Rectal smooth muscle tissue (tissue), 1 donor: ENCODE measurements around the gene MTCL1.

ENCODE experiments used
- H3K27ac ChIP-seq: one replicate; pipeline ENCODE4 v1.7.0; 2013; ENCODE audit warnings: low read depth, low read length, inconsistent platforms
- H3K27me3 ChIP-seq: one replicate; pipeline ENCODE4 v1.7.0; 2013; ENCODE audit warnings: low read length; ENCODE audit not compliant: control insufficient read depth, insufficient read depth
- H3K36me3 ChIP-seq: one replicate; pipeline ENCODE4 v1.7.0; 2013; ENCODE audit warnings: low read length; ENCODE audit not compliant: control insufficient read depth, insufficient read depth
- H3K4me1 ChIP-seq: one replicate; pipeline ENCODE4 v1.7.0; 2013; ENCODE audit warnings: low read length; ENCODE audit not compliant: control insufficient read depth, insufficient read depth
- H3K4me3 ChIP-seq: one replicate; pipeline ENCODE4 v1.7.0; 2013; ENCODE audit warnings: low read length
- H3K9ac ChIP-seq: one replicate; pipeline ENCODE4 v1.7.0; 2013; ENCODE audit warnings: low read length

Gene MTCL1

GRCh38 chr18:8669571-8669970, 35.8 kb upstream of the MTCL1 start:
- H3K27me3 ChIP-seq, result no peaks in the 10 kb centered on the region
- no peak overlapping the region for H3K27ac ChIP-seq
- H3K9ac ChIP-seq, result no peak overlapping the region

GRCh38 chr18:8673256-8674209, 31.8 kb upstream of the MTCL1 start:
- Histone ChIP-seq H3K27ac (no peak overlapping the region), H3K27me3 (no peaks in the 10 kb centered on the region), H3K36me3 (no peaks in the 10 kb centered on the region), H3K9ac (no peak overlapping the region), H3K4me3 (no peak overlapping the region), H3K4me1 (no peaks in the 10 kb centered on the region)

More at GRCh38 chr18:8669571-8669970, 35.8 kb upstream of the MTCL1 start:
- Histone ChIP-seq H3K4me3 (no peak overlapping the region), H3K36me3 (no peaks in the 10 kb centered on the region), H3K4me1 (no peaks in the 10 kb centered on the region)

- Histone ChIP-seq H3K27me3 (no peaks in the 10 kb centered on the region), H3K4me1 (no peaks in the 10 kb centered on the region), H3K4me3 (no peak overlapping the region), H3K36me3 (no peaks in the 10 kb centered on the region), H3K27ac (no peak overlapping the region), H3K9ac (no peak overlapping the region)
Observed at GRCh38 chr18:8675057-8675456, 30.3 kb upstream of the MTCL1 start.

DNA sequence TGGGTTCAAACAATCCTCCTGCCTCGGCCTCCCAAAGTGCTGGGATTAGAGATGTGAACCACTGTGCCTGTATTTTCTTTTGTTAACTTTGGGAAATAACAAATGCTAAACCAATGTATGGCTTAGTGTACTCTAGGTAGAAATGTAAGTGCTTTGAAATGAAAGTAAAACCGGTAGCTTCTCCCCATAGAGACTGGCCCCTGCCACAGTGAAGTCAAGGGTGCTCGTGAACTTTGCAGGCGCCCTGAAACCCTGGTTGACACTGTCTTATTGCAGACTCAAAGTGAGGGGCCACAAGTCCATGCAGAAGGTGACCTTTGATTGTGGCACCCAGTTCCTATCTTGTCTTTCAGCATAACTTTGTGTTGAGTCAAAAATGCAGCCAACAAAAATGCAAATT, 24.2 kb upstream of the MTCL1 start:
- Histone ChIP-seq H3K36me3 (no peaks in the 10 kb centered on the region), H3K4me1 (no peaks in the 10 kb centered on the region), H3K4me3 (no peak overlapping the region), H3K27ac (no peak overlapping the region), H3K27me3 (no peaks in the 10 kb centered on the region), H3K9ac (no peak overlapping the region)

- no peak overlapping the region for H3K9ac ChIP-seq
- H3K4me1 ChIP-seq, result no peaks in the 10 kb centered on the region
- no peak overlapping the region for H3K4me3 ChIP-seq
- no peaks in the 10 kb centered on the region for H3K27me3 ChIP-seq
- no peaks in the 10 kb centered on the region for H3K36me3 ChIP-seq
- no peak overlapping the region for H3K27ac ChIP-seq
Observed at GRCh38 chr18:8684577-8684976, 20.8 kb upstream of the MTCL1 start.

DNA sequence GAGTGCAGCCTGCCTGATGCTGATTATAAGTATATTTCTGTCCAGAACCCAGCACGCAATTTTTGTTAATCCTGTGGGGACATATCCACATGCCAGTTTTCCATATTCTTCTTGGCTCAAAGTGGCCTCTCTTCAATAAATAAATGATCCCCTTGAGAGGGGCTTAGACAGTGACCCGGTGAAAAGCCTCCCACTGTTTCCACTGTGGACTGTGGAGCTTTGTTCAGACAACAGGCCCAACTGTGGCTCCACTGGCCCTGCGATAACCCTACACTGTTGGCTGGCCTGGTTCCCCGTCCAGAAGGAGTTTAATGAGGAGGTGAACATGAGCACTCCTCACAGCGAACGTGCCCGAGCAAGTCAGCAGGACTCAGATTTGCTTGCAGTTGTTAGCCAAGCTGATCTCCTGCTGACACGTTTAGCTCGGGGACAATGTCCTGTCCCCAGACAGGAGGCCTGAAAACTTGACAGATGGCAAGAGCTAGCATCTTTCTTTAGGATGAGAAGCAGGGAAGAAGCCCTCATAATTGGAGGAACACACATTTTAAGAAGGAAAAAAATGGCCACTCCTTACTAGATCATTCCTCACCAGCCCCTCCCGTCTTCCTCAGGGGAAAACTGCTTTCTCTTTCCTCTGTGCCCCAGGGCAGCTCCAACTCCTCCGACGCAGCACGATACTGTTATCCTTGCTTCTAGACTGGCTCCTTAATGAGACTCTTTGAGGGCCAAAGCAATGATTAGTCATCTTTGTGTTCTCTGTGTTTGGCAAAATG, 20.0 kb upstream of the MTCL1 start:
- Histone ChIP-seq H3K27ac (no peak overlapping the region), H3K27me3 (no peaks in the 10 kb centered on the region), H3K9ac (no peak overlapping the region), H3K36me3 (no peaks in the 10 kb centered on the region), H3K4me1 (no peaks in the 10 kb centered on the region), H3K4me3 (no peak overlapping the region)

- no peaks in the 10 kb centered on the region for H3K4me1 ChIP-seq
- no peak overlapping the region for H3K27ac ChIP-seq
- H3K4me3 ChIP-seq, result no peak overlapping the region
- H3K27me3 ChIP-seq, result no peaks in the 10 kb centered on the region
- H3K9ac ChIP-seq, result no peak overlapping the region
- H3K36me3 ChIP-seq, result no peaks in the 10 kb centered on the region
Observed at GRCh38 chr18:8685914-8686216, 19.5 kb upstream of the MTCL1 start.

GRCh38 chr18:8686611-8687010, 18.7 kb upstream of the MTCL1 start:
- no peak overlapping the region for H3K4me3 ChIP-seq
- no peak overlapping the region for H3K27ac ChIP-seq

GRCh38 chr18:8688216-8688800, 17.0 kb upstream of the MTCL1 start:
- H3K4me1 ChIP-seq, result no peaks in the 10 kb centered on the region
- H3K27ac ChIP-seq, result no peak overlapping the region
- no peak overlapping the region for H3K4me3 ChIP-seq
- H3K27me3 ChIP-seq, result no peaks in the 10 kb centered on the region
- no peak overlapping the region for H3K9ac ChIP-seq
- no peaks in the 10 kb centered on the region for H3K36me3 ChIP-seq

More at GRCh38 chr18:8686611-8687010, 18.7 kb upstream of the MTCL1 start:
- H3K36me3 ChIP-seq, result no peaks in the 10 kb centered on the region
- no peak overlapping the region for H3K9ac ChIP-seq
- H3K27me3 ChIP-seq, result no peaks in the 10 kb centered on the region
- no peaks in the 10 kb centered on the region for H3K4me1 ChIP-seq

DNA sequence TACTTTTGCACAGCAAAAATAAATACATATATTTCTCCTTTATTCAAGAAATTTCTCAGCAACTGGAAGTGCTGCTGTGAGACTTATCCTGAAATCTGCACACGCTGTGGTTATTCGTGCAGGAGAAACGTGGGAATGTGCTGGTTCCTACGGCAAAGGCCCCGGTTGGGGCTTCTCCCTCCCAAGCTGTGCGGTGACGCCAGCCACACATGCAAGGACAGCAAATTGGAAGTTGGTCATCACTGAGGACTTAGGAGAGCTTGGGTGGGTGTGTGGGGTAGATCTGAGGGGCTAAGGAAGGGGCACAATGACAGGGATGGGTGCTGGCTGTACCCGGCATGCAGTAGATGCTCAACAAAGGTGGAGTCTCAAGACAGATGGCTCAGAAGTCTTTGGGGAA, 16.5 kb upstream of the MTCL1 start:
- Histone ChIP-seq H3K4me1 (no peaks in the 10 kb centered on the region), H3K27ac (no peak overlapping the region), H3K9ac (no peak overlapping the region), H3K4me3 (no peak overlapping the region), H3K36me3 (no peaks in the 10 kb centered on the region), H3K27me3 (no peaks in the 10 kb centered on the region)

GRCh38 chr18:8689517-8689916, 15.8 kb upstream of the MTCL1 start:
- Histone ChIP-seq H3K36me3 (no peaks in the 10 kb centered on the region), H3K4me1 (no peaks in the 10 kb centered on the region), H3K4me3 (no peak overlapping the region), H3K27me3 (no peaks in the 10 kb centered on the region), H3K9ac (no peak overlapping the region), H3K27ac (no peak overlapping the region)

- H3K9ac ChIP-seq, result no peak overlapping the region
Observed at GRCh38 chr18:8694891-8695290, 10.5 kb upstream of the MTCL1 start.

More at GRCh38 chr18:8694891-8695290, 10.5 kb upstream of the MTCL1 start:
- Histone ChIP-seq H3K4me1 (no peaks in the 10 kb centered on the region), H3K27me3 (no peaks in the 10 kb centered on the region), H3K4me3 (no peak overlapping the region), H3K27ac (no peak overlapping the region), H3K36me3 (no peaks in the 10 kb centered on the region)
